ENCODE measurements around the gene ABCC4. TPM values are rescaled to one million over a fixed set of nuclear protein-coding genes. Genes with fewer than 3 reads are reported as not detected.

The ABCC4 gene
- total and polyA plus RNA-seq, 8 donors, result 0.80 to 8.7 (median 4.1) TPM

DNA sequence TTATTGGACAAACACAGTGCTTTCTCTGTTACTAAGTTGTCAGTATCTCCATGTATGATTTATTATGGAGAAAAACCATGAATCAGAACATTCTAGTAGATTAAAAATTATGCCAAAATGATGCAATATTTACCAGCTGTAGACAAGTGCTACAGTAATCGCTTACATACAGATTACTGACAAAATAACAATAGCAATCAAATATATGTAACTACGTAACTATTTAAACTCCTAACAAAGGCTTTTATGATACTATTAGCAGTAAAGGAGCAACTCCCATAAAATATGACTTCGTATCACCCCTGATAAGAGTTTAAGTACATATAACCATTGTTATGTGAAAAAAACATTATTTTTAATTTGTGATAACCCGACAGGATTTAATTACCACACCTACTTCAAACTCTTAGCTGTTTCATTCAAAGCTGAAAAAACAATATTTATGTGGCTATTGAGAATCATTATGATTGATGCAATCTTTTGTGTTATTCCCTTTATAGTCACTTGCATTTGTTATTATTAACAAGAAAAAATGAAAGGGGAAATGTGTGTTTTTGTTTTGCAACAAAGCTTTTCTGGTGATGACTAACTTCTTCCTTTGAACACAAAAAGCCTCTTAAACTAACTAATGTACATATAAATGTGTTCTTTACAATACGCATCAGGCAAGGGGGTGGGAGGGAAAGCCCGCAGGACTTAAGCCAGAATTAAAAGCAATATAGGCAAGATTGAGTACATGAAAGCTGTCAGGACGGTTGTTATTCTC lies 147.4 kb downstream of the ABCC4 start:
- Histone ChIP-seq H3K9me3 (no peaks in the 10 kb centered on the region), H3K27me3 (no peaks in the 10 kb centered on the region), H3K4me3 (no peak overlapping the region), H3K27ac (no peak overlapping the region), H3K36me3 (no peaks in the 10 kb centered on the region), H3K4me1 (peaks cover 0 to 4% (median 4%) of the 10 kb centered on the region in 3 donors)
- ATAC-seq (peak in 1 of 4 donors; percentile 46), FAIRE-seq (no peak), DNase-seq (no peak)
- WGBS, 2 donors, result 57 to 62% methylated on average over 7 of the region's 7 CpGs
- intact Hi-C loops (cut with DNase I), result no loop called here
- TF ChIP-seq, protein P1, sequence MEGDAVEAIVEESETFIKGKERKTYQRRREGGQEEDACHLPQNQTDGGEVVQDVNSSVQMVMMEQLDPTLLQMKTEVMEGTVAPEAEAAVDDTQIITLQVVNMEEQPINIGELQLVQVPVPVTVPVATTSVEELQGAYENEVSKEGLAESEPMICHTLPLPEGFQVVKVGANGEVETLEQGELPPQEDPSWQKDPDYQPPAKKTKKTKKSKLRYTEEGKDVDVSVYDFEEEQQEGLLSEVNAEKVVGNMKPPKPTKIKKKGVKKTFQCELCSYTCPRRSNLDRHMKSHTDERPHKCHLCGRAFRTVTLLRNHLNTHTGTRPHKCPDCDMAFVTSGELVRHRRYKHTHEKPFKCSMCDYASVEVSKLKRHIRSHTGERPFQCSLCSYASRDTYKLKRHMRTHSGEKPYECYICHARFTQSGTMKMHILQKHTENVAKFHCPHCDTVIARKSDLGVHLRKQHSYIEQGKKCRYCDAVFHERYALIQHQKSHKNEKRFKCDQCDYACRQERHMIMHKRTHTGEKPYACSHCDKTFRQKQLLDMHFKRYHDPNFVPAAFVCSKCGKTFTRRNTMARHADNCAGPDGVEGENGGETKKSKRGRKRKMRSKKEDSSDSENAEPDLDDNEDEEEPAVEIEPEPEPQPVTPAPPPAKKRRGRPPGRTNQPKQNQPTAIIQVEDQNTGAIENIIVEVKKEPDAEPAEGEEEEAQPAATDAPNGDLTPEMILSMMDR (IDR thresholded peaks at IDR 0.05), result no peak

DNA sequence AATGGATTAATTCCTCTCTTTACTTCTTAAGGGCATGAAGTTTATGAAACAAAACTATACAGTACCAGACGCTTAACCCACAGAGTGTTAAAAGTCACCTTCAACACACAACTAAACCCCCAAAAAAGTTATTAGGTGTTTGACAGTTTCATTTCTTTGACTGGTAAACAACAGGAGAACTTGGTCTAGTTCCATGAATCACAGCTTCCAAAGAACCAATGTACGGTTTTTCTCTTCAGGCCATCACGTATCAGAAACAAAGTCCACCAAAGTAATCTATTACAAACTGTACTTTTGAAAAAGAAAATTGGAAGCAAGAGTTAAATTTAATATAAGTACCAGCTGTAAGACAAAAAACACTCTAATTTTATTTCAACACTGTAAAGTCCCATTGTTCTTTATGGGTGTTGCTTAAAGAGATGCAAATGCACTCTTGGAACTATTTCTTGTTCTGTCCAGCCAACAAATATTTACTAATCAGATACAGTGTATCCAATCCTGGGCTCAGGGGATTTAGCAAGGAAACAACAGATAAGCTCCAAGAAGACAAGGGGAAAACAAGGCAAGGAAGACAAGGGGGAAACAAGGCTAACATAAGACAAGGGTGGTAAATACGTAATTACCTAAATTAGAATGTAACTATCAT lies 149.2 kb downstream of the ABCC4 start:
- intact Hi-C loops (cut with DNase I), result no loop called here
- DNase-seq (no peak), FAIRE-seq (no peak), ATAC-seq (no peak)
- WGBS, 2 donors, result 94 to 96% methylated on average over 4 of the region's 4 CpGs
- TF ChIP-seq, protein P1 (IDR thresholded peaks at IDR 0.05), result no peak
- H3K36me3 ChIP-seq, result no peaks in the 10 kb centered on the region
- H3K4me1 ChIP-seq, result peaks cover 0 to 4% (median 4%) of the 10 kb centered on the region in 3 donors
- H3K27me3 ChIP-seq, result no peaks in the 10 kb centered on the region
- H3K9me3 ChIP-seq, result no peaks in the 10 kb centered on the region
- no peak overlapping the region for H3K4me3 ChIP-seq
- H3K27ac ChIP-seq, result no peak overlapping the region

DNA sequence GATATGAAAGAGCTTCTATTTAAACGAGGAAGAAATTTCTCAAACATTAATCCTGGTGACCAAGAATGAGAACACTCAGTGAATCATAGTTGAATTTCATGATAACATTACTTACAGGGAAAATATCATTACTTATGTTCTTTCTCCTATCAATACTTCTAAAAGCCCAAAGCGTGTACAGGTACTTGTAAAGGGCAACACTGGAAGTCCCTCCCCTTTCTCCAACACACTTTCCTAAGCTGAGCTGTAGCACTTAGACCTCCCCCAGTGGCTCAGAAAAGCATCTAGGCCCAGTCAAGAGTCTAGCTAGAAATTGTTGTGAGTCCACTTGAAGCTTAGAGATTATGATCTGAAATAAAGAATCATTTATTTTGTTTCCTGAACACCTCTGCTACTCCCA lies 150.7 kb downstream of the ABCC4 start:
- ATAC-seq (peak in 2 of 4 donors; percentile 18 to 24), FAIRE-seq (no peak), DNase-seq (no peak)
- H3K27me3 ChIP-seq, result no peaks in the 10 kb centered on the region
- WGBS, 2 donors, result 59 to 60% methylated on average over 2 of the region's 2 CpGs
- H3K27ac ChIP-seq, result no peak overlapping the region
- no peak overlapping the region for H3K4me3 ChIP-seq
- peaks cover 0 to 4% (median 4%) of the 10 kb centered on the region in 3 donors for H3K4me1 ChIP-seq
- TF ChIP-seq, protein P1 (IDR thresholded peaks at IDR 0.05), result no peak
- intact Hi-C loops (cut with DNase I), result no loop called here
- no peaks in the 10 kb centered on the region for H3K36me3 ChIP-seq
- no peaks in the 10 kb centered on the region for H3K9me3 ChIP-seq

DNA sequence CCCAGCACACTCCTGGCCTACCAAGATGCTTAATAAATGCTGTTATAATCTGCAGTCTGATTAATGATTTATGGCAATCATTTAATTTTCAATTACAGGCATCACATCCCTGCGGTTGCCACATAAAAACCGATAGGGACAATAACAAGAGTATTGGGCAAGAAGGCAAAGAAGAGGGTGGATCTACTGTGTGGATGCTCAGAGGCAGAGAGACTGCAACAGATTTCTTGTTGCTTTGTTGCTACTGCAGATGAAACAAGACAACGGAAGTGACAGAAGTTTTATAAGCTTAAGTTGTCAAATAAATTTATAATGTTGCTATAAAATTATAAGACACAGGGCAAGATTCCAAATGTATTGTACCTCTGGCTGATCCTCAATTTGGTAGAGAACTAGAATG lies 154.8 kb downstream of the ABCC4 start:
- DNase-seq (no peak), FAIRE-seq (no peak), ATAC-seq (no peak)
- no peaks in the 10 kb centered on the region for H3K36me3 ChIP-seq
- no peak overlapping the region for H3K4me3 ChIP-seq
- TF ChIP-seq, protein P1 (IDR thresholded peaks at IDR 0.05), result no peak
- 59 to 67% methylated on average over 3 of the region's 3 CpGs for WGBS, 2 donors
- no peaks in the 10 kb centered on the region for H3K4me1 ChIP-seq
- no peaks in the 10 kb centered on the region for H3K27me3 ChIP-seq
- H3K27ac ChIP-seq, result no peak overlapping the region
- intact Hi-C loops (cut with DNase I), result no loop called here
- no peaks in the 10 kb centered on the region for H3K9me3 ChIP-seq

DNA sequence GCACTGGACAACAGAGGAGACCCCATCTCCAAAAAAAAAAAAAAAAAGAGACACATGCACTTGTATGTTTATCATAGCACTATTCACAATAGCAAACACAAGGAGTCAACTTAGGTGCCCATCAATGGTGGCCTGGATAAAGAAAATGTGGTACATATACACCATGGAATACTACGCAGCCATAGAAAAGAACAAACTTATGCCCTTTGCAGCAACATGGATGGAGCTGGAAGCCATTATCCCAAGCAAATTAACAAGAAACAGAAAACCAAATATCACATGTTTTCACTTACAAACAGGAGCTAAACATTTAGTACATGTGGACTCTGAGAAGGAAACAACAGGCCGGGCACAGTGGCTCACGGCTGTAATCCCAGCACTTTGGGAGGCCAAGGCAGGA lies 155.7 kb downstream of the ABCC4 start:
- TF ChIP-seq, protein P1 (IDR thresholded peaks at IDR 0.05), result no peak
- Histone ChIP-seq H3K4me3 (no peak overlapping the region), H3K27me3 (no peaks in the 10 kb centered on the region), H3K27ac (no peak overlapping the region), H3K4me1 (peaks cover 0 to 5% (median 4%) of the 10 kb centered on the region in 3 donors), H3K36me3 (no peaks in the 10 kb centered on the region), H3K9me3 (no peaks in the 10 kb centered on the region)
- intact Hi-C loops (cut with DNase I), result no loop called here
- WGBS, 2 donors, result 65 to 97% methylated on average over 3 of the region's 3 CpGs
- ATAC-seq (no peak), FAIRE-seq (no peak), DNase-seq (no peak)
